ENCODE measurements around the gene CBLB. TPM values are rescaled to one million over a fixed set of nuclear protein-coding genes. Genes with fewer than 3 reads are reported as not detected.

Gene CBLB
- polyA plus RNA-seq, 2 of the 4 experiments (the other 2 are of a cell fraction): 6.8 to 16.2 TPM

DNA sequence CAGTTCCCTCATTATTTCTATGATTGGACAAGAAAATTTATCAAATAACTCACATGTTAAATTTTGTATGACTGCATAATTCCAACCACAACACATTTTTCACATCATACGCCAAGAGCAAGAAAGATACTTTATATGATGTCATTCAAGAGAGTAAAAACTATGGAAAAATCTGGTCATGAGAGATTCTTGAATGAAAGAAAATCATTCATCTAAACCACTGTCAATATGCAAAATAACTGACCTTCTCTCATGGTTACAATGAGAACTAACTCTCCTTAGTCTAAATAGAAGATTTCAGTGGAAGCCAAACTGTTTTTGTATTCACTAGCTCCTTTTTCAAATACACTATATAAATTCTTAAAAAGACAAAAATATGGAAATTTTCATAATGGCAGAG is 124.6 kb downstream of the CBLB start:
- Histone ChIP-seq H3K4me1 (peaks cover 21% of the 10 kb centered on the region), H3K4me2 (no peak overlapping the region), H3K27ac (no peak overlapping the region), H3K4me3 (no peak overlapping the region), H3K9me3 (no peaks in the 10 kb centered on the region)
- ATAC-seq: no peak
- ChIA-PET CTCF (no interaction called here), POLR2A (no interaction called here)
- DNase-seq (ENCODE audit: low read depth in 1 of 2, low spot score in 1 of 2): no peak
- no peak for FAIRE-seq
- TF ChIP-seq POLR2A (IDR thresholded peaks at IDR 0.05; ENCODE audit: low read length): no peak
- TF ChIP-seq CHD4 (IDR thresholded peaks at IDR 0.05; ENCODE audit: borderline replicate concordance): no peak
- TF ChIP-seq, protein P1, sequence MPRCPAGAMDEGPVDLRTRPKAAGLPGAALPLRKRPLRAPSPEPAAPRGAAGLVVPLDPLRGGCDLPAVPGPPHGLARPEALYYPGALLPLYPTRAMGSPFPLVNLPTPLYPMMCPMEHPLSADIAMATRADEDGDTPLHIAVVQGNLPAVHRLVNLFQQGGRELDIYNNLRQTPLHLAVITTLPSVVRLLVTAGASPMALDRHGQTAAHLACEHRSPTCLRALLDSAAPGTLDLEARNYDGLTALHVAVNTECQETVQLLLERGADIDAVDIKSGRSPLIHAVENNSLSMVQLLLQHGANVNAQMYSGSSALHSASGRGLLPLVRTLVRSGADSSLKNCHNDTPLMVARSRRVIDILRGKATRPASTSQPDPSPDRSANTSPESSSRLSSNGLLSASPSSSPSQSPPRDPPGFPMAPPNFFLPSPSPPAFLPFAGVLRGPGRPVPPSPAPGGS (IDR thresholded peaks at IDR 0.05): no peak
- TF ChIP-seq BHLHE40 (IDR thresholded peaks at IDR 0.05; ENCODE audit: low read depth, low read length): no peak
- WGBS (ENCODE audit: missing lambda C conversion rate): 95% methylated on average over 1 of the region's 1 CpG

DNA sequence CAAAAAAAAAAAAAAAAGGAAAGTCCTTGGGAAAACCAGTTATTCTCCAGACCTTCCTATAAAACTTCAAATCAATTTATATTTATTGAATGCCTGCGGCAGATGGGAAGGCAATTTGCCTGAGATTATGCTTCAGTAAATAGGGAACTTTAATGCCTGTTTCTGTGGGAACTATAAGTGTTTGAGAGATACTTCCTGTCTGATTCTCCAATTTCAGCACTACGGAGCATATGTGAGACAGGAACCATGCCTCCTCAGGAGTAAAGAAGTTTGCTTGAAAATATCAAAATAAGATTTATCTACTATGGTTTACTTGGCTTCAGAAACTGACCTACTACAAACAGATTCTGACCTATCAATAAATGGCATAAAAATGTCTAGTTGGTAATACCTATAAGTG is 135.5 kb downstream of the CBLB start:
- no peak overlapping the region for H3K4me2 ChIP-seq
- WGBS (ENCODE audit: missing lambda C conversion rate): 96% methylated on average over 2 of the region's 2 CpGs
- FAIRE-seq (no peak), DNase-seq (ENCODE audit: low read depth in 1 of 2, low spot score in 1 of 2) (no peak), ATAC-seq (no peak)
- POLR2A ChIA-PET: no interaction called here
- no peak overlapping the region for H3K27ac ChIP-seq
- H3K4me1 ChIP-seq: no peaks in the 10 kb centered on the region
- CTCF ChIA-PET: no interaction called here
- TF ChIP-seq JUNB (IDR thresholded peaks at IDR 0.05) (no peak), KDM5A (IDR thresholded peaks at IDR 0.05) (no peak), JUN (IDR thresholded peaks at IDR 0.05) (no peak), SMC3 (IDR thresholded peaks at IDR 0.05) (no peak), ZFP36 (IDR thresholded peaks at IDR 0.05; ENCODE audit: borderline replicate concordance, partially characterized antibody) (no peak), MYC (IDR thresholded peaks at IDR 0.05; ENCODE audit: borderline replicate concordance, low read length) (no peak), FOSL2 (IDR thresholded peaks at IDR 0.05) (no peak), FOSL2 (CRISPR knock-in tag; IDR thresholded peaks at IDR 0.05) (no peak), MAFK (IDR thresholded peaks at IDR 0.05; ENCODE audit: partially characterized antibody) (no peak), NR3C1 (IDR thresholded peaks at IDR 0.05) (no peak)
- no peak overlapping the region for H3K4me3 ChIP-seq
- no peaks in the 10 kb centered on the region for H3K9me3 ChIP-seq

DNA sequence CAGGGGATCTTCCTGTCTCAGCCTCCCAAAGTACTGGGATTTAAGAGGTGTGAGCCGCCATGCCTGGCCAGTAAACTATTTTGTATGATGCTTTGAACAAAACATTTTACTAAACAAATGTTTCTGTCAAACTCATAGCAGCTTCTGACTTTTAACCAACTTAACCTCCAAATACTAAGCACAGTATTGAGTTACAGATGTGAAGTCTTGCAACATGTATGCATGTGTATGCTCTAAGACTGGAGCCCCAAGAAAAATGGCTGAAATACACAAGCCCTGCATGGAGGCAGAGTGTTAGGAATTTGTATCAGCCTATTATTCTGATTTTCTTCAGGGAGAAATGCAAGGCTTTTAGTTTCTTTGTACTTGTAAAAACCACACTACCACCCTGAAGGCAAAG is 137.1 kb downstream of the CBLB start:
- Histone ChIP-seq H3K27ac (no peak overlapping the region), H3K9me3 (no peaks in the 10 kb centered on the region), H3K4me3 (no peak overlapping the region), H3K4me2 (no peak overlapping the region), H3K4me1 (no peaks in the 10 kb centered on the region)
- ATAC-seq (no peak), DNase-seq (ENCODE audit: low read depth in 1 of 2, low spot score in 1 of 2) (no peak), FAIRE-seq (no peak)
- 90% methylated on average over 1 of the region's 1 CpG for WGBS (ENCODE audit: missing lambda C conversion rate)
- POLR2A ChIA-PET: no interaction called here
- TF ChIP-seq NPAS2 (CRISPR knock-in tag; IDR thresholded peaks at IDR 0.05; ENCODE audit: borderline replicate concordance): no peak
- TF ChIP-seq, protein P2, sequence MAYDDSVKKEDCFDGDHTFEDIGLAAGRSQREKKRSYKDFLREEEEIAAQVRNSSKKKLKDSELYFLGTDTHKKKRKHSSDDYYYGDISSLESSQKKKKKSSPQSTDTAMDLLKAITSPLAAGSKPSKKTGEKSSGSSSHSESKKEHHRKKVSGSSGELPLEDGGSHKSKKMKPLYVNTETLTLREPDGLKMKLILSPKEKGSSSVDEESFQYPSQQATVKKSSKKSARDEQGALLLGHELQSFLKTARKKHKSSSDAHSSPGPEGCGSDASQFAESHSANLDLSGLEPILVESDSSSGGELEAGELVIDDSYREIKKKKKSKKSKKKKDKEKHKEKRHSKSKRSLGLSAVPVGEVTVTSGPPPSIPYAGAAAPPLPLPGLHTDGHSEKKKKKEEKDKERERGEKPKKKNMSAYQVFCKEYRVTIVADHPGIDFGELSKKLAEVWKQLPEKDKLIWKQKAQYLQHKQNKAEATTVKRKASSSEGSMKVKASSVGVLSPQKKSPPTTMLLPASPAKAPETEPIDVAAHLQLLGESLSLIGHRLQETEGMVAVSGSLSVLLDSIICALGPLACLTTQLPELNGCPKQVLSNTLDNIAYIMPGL (CRISPR knock-in tag; IDR thresholded peaks at IDR 0.05; ENCODE audit: borderline replicate concordance): no peak
- TF ChIP-seq HOXB5 (CRISPR knock-in tag; IDR thresholded peaks at IDR 0.05): no peak
- TF ChIP-seq, protein P3, sequence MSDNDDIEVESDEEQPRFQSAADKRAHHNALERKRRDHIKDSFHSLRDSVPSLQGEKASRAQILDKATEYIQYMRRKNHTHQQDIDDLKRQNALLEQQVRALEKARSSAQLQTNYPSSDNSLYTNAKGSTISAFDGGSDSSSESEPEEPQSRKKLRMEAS (IDR thresholded peaks at IDR 0.05): no peak
- TF ChIP-seq CBX2 (IDR thresholded peaks at IDR 0.05; ENCODE audit: borderline replicate concordance, low read depth): no peak
- no peak for TF ChIP-seq FOXS1 (CRISPR knock-in tag; IDR thresholded peaks at IDR 0.05)
- no peak for TF ChIP-seq RAD21 (conservative IDR thresholded peaks at IDR 0.05 in 1 of 2, IDR thresholded peaks at IDR 0.05 in 1 of 2)
- TF ChIP-seq HOXA7 (CRISPR knock-in tag; IDR thresholded peaks at IDR 0.05): no peak
- TF ChIP-seq JUN (IDR thresholded peaks at IDR 0.05): no peak
- TF ChIP-seq RCOR1 (IDR thresholded peaks at IDR 0.05; ENCODE audit: low read depth, low read length): no peak
- TF ChIP-seq EP300 (IDR thresholded peaks at IDR 0.05): no peak
- TF ChIP-seq, protein P4, sequence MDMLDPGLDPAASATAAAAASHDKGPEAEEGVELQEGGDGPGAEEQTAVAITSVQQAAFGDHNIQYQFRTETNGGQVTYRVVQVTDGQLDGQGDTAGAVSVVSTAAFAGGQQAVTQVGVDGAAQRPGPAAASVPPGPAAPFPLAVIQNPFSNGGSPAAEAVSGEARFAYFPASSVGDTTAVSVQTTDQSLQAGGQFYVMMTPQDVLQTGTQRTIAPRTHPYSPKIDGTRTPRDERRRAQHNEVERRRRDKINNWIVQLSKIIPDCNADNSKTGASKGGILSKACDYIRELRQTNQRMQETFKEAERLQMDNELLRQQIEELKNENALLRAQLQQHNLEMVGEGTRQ (IDR thresholded peaks at IDR 0.05): no peak
- no peak for TF ChIP-seq TP53 (CRISPR knock-in tag; IDR thresholded peaks at IDR 0.05)
- no peak for TF ChIP-seq CHD4 (IDR thresholded peaks at IDR 0.05; ENCODE audit: borderline replicate concordance)
- TF ChIP-seq MAFK (IDR thresholded peaks at IDR 0.05; ENCODE audit: partially characterized antibody): no peak
- TF ChIP-seq, protein P5, sequence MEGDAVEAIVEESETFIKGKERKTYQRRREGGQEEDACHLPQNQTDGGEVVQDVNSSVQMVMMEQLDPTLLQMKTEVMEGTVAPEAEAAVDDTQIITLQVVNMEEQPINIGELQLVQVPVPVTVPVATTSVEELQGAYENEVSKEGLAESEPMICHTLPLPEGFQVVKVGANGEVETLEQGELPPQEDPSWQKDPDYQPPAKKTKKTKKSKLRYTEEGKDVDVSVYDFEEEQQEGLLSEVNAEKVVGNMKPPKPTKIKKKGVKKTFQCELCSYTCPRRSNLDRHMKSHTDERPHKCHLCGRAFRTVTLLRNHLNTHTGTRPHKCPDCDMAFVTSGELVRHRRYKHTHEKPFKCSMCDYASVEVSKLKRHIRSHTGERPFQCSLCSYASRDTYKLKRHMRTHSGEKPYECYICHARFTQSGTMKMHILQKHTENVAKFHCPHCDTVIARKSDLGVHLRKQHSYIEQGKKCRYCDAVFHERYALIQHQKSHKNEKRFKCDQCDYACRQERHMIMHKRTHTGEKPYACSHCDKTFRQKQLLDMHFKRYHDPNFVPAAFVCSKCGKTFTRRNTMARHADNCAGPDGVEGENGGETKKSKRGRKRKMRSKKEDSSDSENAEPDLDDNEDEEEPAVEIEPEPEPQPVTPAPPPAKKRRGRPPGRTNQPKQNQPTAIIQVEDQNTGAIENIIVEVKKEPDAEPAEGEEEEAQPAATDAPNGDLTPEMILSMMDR (IDR thresholded peaks at IDR 0.05): no peak
- no peak for TF ChIP-seq BHLHE40 (IDR thresholded peaks at IDR 0.05; ENCODE audit: low read depth, low read length)
- TF ChIP-seq GATA3 (IDR thresholded peaks at IDR 0.05; ENCODE audit: borderline replicate concordance): no peak
- CTCF ChIA-PET: no interaction called here

Measured in A549 (cell line).